Measurements from ENCODE around the gene DRC7.

The DRC7 gene

DNA sequence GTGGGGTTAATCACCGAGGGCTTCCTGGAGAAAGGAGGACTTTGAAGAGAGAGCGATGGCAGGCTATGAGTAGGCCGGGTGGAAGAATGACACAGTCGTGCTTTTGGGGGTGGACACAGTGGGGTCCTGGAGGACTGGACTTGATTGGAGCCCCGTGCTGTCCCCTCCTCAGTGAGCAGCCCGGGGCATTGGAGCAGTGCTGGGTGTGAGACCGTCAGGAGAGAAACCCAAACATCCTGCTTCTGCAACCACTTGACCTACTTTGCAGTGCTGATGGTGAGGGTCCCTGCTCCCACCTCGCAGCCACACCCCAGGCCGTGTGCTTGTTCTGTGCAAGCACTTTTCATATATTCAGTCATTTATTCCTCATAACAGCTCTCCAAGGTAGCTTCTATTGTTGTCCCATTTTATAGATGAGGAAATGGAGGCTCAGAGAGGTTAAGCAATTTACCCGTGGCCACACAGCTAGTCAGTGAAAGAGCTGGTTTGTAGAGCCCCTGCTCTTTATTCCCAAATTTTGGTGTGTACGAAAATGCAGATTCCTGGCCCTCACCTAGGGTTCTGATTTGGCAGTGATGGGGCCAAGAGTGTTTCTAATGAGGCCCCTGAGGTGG lies 38.2 kb upstream of the DRC7 start:
- no peak for TF ChIP-seq ZFX (IDR thresholded peaks at IDR 0.05; ENCODE audit: borderline replicate concordance)
- no peak for TF ChIP-seq CTCF (IDR thresholded peaks at IDR 0.05)
- H3K27ac ChIP-seq = no peak overlapping the region

- H3K27ac ChIP-seq = no peak overlapping the region
- no peak for TF ChIP-seq CTCF (IDR thresholded peaks at IDR 0.05)
- no peak for TF ChIP-seq ZFX (IDR thresholded peaks at IDR 0.05; ENCODE audit: borderline replicate concordance)
Measured at GRCh38 chr16:57657228-57657627, 37.4 kb upstream of the DRC7 start.

DNA sequence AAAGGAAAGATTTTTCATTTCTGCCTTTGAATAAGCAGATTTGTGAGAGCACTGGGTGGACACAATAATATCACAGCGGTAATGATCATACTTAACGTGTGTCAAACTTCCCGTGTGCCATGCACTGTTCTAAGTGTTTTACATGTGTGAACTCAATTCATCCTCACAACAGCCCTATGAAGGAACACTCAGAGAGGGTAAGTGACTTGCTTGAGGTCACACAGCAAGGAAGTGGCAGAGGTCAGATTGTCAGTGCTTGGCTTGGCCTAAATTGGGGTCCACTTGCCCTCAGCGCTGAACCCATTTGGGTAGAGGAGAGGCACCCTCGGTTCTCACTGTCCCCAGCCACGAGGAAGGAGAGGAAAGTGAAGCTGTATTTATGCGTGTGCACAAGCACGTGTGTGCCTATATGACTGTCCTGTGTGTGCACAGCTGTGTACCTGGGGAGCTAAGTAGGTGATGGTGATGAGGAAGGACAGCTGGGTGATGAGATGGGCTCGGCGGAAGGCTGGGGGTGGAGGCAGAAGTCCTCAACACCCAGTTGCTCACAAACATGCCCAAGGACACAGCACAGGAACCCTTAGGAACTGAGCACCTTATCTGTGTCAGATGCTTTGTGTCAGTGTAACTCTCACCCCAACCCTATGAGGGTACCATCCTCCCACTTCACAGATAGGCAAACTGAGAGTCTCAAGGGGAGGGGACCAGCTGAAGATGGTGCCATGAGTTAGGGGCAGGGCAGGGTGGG lies 36.3 kb upstream of the DRC7 start:
- no peak overlapping the region for H3K27ac ChIP-seq
- TF ChIP-seq ZFX (IDR thresholded peaks at IDR 0.05; ENCODE audit: borderline replicate concordance) (no peak), CTCF (IDR thresholded peaks at IDR 0.05) (no peak)

DNA sequence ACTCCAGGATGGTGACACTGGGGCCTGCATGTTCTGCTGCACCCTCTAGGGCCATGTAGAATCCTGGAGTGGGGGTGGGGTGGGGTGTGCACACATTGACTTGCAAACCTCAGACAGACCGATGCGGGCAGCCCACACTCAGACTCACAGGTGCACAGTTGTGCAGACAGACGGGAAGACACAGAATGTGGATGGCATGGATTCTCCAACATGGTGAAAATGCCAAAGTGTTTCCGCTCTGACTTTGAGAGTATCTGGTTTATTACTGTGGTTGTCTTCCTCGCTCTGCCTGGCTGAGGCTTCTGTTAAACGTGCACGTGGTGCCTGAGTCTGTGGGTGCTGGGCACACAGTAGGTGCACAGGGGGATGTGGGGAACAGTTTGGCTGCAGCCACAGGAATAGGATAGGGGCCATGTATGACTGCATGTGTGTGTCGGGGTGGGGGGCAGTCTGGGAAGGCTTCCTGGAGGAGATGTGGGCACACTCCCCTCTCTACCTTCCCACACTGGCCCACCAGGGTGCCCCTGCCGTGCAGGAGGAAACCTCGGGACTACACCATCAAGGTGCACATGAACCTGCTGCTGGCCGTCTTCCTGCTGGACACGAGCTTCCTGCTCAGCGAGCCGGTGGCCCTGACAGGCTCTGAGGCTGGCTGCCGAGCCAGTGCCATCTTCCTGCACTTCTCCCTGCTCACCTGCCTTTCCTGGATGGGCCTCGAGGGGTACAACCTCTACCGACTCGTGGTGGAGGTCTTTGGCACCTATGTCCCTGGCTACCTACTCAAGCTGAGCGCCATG lies 35.5 kb upstream of the DRC7 start:
- H3K27ac ChIP-seq = no peak overlapping the region
- no peak for TF ChIP-seq CTCF (IDR thresholded peaks at IDR 0.05)
- TF ChIP-seq ZFX (IDR thresholded peaks at IDR 0.05; ENCODE audit: borderline replicate concordance) = no peak

- H3K27ac ChIP-seq = no peak overlapping the region
- TF ChIP-seq ZFX (IDR thresholded peaks at IDR 0.05; ENCODE audit: borderline replicate concordance) (no peak), CTCF (IDR thresholded peaks at IDR 0.05) (no peak)
Measured at GRCh38 chr16:57660715-57661463, 33.7 kb upstream of the DRC7 start.

DNA sequence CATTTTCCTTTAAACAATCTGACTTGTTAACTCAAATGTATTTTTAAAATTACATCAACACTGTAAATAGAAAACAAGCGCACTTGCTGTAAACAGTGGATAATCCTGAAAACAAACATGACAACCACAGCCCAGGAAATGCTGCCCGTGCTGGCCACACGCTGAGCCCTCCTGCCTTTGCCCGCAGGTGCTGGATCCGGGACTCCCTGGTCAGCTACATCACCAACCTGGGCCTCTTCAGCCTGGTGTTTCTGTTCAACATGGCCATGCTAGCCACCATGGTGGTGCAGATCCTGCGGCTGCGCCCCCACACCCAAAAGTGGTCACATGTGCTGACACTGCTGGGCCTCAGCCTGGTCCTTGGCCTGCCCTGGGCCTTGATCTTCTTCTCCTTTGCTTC lies 33.1 kb upstream of the DRC7 start:
- TF ChIP-seq CTCF (IDR thresholded peaks at IDR 0.05) = no peak
- TF ChIP-seq ZFX (IDR thresholded peaks at IDR 0.05; ENCODE audit: borderline replicate concordance) = no peak
- no peak overlapping the region for H3K27ac ChIP-seq

Data from 22Rv1 (cell line).